HepG2 (cell line): Measurements from ENCODE around the gene SLC16A3. TPM values are rescaled to one million over a fixed set of nuclear protein-coding genes. Genes with fewer than 3 reads are reported as not detected.
A peak's percentile ranks its signal among the peaks of the same experiment; 100 is the strongest.

Experiments
- ATAC-seq: fragments of 200-7000 bp; cut with Tn5 transposase; 3 replicates; pipeline ENCODE4 v1.9.1; 2020; ENCODE audit warnings: mild to moderate bottlenecking, moderate library complexity
- BruUV-seq: library from RNA; stranded (reverse); fragments of 400-500 nt; replicated peaks from 2 replicates; lab custom pipeline; 2021; lab: Mats Ljungman, UMichigan
- CTCF ChIA-PET: fragments of 300-600 bp; formaldehyde crosslinking; extraction: SDS; loops from one replicate; lab custom pipeline; 2021; ENCODE audit warnings: low total read pairs, inconsistent platforms, low intra/inter-chr PET ratio; lab: Yijun Ruan, JAX
- POLR2A ChIA-PET: fragments of 350-600 bp; sonication (Branson Sonifier 250); formaldehyde crosslinking; loops from one replicate; lab custom pipeline; 2020; ENCODE audit warnings: antibody characterized with exemption, inconsistent platforms; lab: Yijun Ruan, JAX
- DNase-seq: peaks from one replicate; pipeline ENCODE4 v3.0.0-alpha.2; 2015; ENCODE audit warnings: low spot score
- FAIRE-seq: peaks from 3 replicates; lab custom pipeline; 2011; peaks lifted over from hg19 to GRCh38; lab: Jason Lieb, UNC
- H2AFZ ChIP-seq: one replicate; pipeline ENCODE4 v1.6.1; 2011; ENCODE audit warnings: low read length, inconsistent platforms
- H3K27ac ChIP-seq: fragments of 300-600 bp; 3 replicates; pipeline ENCODE4 v1.8.0; 2011; ENCODE audit warnings: mixed run types, mild to moderate bottlenecking, mixed read lengths, low read length, inconsistent platforms; ENCODE audit not compliant: insufficient read depth; ENCODE audit errors: extremely low read length
- H3K27me3 ChIP-seq, 2 experiments: fragments of 200-600 bp in 1 of 2; 2 replicates in 1 of 2; 3 replicates in 1 of 2; pipeline versions ENCODE4 v1.6.0 to v1.8.0; 2011; ENCODE audit warnings: low read length in 2 of 2, mild to moderate bottlenecking in 2 of 2, moderate library complexity in 2 of 2, inconsistent platforms in 1 of 2; ENCODE audit not compliant: insufficient read depth in 2 of 2, control insufficient read depth in 1 of 2
- H3K36me3 ChIP-seq, 2 experiments: fragments of 200-600 bp in 1 of 2; replicated peaks in 1 of 2; 2 replicates in 1 of 2; 3 replicates in 1 of 2; pipeline versions ENCODE4 v1.5.1 to v1.8.0; 2011; ENCODE audit warnings: low read length in 2 of 2, inconsistent platforms in 1 of 2; ENCODE audit not compliant: insufficient read depth in 2 of 2, control insufficient read depth in 1 of 2
- H3K4me1 ChIP-seq: 2 replicates; pipeline ENCODE4 v1.5.1; 2012; ENCODE audit warnings: low read length, inconsistent platforms; ENCODE audit not compliant: insufficient read depth
- H3K4me2 ChIP-seq: 2 replicates; pipeline ENCODE4 v1.6.0; 2011; ENCODE audit warnings: low read depth, low read length, inconsistent platforms
- H3K4me3 ChIP-seq, 3 experiments: fragments of 200-600 bp in 1 of 3; sonication (generic), shearing (Covaris generic) in 1 of 3; replicated peaks in 1 of 3; 2 replicates each; pipeline ENCODE4 v1.5.1; 2011 to 2016; ENCODE audit warnings: low read length in 3 of 3, inconsistent platforms in 2 of 3, low read depth in 2 of 3, mild to moderate bottlenecking in 2 of 3, control low read depth in 1 of 3, mixed read lengths in 1 of 3; ENCODE audit not compliant: insufficient read depth in 1 of 3
- H3K79me2 ChIP-seq: one replicate; pipeline ENCODE4 v1.6.1; 2011; ENCODE audit warnings: low read length, inconsistent platforms; ENCODE audit not compliant: insufficient read depth
- H3K9ac ChIP-seq: 2 replicates; pipeline ENCODE4 v1.6.0; 2011; ENCODE audit warnings: mild to moderate bottlenecking, low read depth, low read length, inconsistent platforms; ENCODE audit not compliant: insufficient read depth
- H3K9me3 ChIP-seq: 2 replicates; pipeline ENCODE4 v1.5.1; 2012; ENCODE audit warnings: mild to moderate bottlenecking, low read length
- H4K20me1 ChIP-seq: 2 replicates; pipeline ENCODE4 v1.6.0; 2011; ENCODE audit warnings: inconsistent platforms, mild to moderate bottlenecking, low read length, moderate library complexity; ENCODE audit not compliant: insufficient read depth
- AKAP8 ChIP-seq: sonication (generic); formaldehyde crosslinking; IDR thresholded peaks from 2 replicates; pipeline ENCODE4 v1.5.1; 2020; ENCODE audit warnings: mild to moderate bottlenecking, missing genetic modification reagents
- HDAC1 ChIP-seq: sonication (generic); formaldehyde crosslinking; IDR thresholded peaks from 2 replicates; pipeline ENCODE4 v1.5.1; 2020; ENCODE audit warnings: mild to moderate bottlenecking, missing genetic modification reagents
- JUN ChIP-seq: sonication (generic); formaldehyde crosslinking; IDR thresholded peaks from 2 replicates; pipeline ENCODE4 v1.4.0; 2020; ENCODE audit warnings: mild to moderate bottlenecking, missing genetic modification reagents
- MAFF ChIP-seq: IDR thresholded peaks from 2 replicates; pipeline ENCODE4 v1.6.1; 2011; ENCODE audit warnings: low read depth, low read length, improper control_type of control experiment
- MAFK ChIP-seq, 2 experiments: IDR thresholded peaks in 1 of 2; conservative IDR thresholded peaks in 1 of 2; 2 replicates each; pipeline ENCODE4 v1.6.1; 2011; ENCODE audit warnings: improper control_type of control experiment in 2 of 2, low read length in 2 of 2
- RBAK ChIP-seq: sonication (generic); formaldehyde crosslinking; IDR thresholded peaks from 2 replicates; pipeline ENCODE4 v1.5.1; 2020; ENCODE audit warnings: mild to moderate bottlenecking, missing genetic modification reagents
- SIX1 ChIP-seq: sonication (generic); formaldehyde crosslinking; IDR thresholded peaks from 2 replicates; pipeline ENCODE4 v1.4.0; 2020; ENCODE audit warnings: missing genetic modification reagents, borderline replicate concordance
- ZFX ChIP-seq: sonication (generic); formaldehyde crosslinking; IDR thresholded peaks from 2 replicates; pipeline ENCODE4 v1.4.0; 2020; ENCODE audit warnings: mild to moderate bottlenecking, low read depth, missing genetic modification reagents, moderate library complexity
- ZNF121 ChIP-seq: sonication (generic); formaldehyde crosslinking; IDR thresholded peaks from 2 replicates; pipeline ENCODE4 v1.5.0; 2020; ENCODE audit warnings: mild to moderate bottlenecking, missing genetic modification reagents
- ZNF30 ChIP-seq: sonication (generic); formaldehyde crosslinking; IDR thresholded peaks from 2 replicates; pipeline ENCODE4 v1.5.0; 2020; ENCODE audit warnings: mild to moderate bottlenecking, missing genetic modification reagents
- ZNF484 ChIP-seq: sonication (generic); formaldehyde crosslinking; IDR thresholded peaks from 2 replicates; pipeline ENCODE4 v1.5.1; 2020; ENCODE audit warnings: mild to moderate bottlenecking, low read depth, missing genetic modification reagents, borderline replicate concordance
- ZSCAN21 ChIP-seq: sonication (generic); formaldehyde crosslinking; IDR thresholded peaks from 2 replicates; pipeline ENCODE4 v1.8.0; 2022; ENCODE audit warnings: mild to moderate bottlenecking, missing genetic modification reagents, moderate library complexity, borderline replicate concordance
- WGBS: methylation state at CpG from one replicate; pipeline ENCODE4 v1.1.6; 2017; ENCODE audit warnings: low lambda C conversion rate; 5-methylcytosine and 5-hydroxymethylcytosine counted together
- in situ Hi-C: cut with HindIII; loops from 2 replicates; pipeline ENCODE4 v1.10.0; 2017; ENCODE audit warnings: low pct_unique_long_range_greater_than_20kb; ENCODE audit not compliant: extremely low pct_ligation_motif_present
- intact Hi-C: fragments of 100-400 bp; cut with micrococcal nuclease; formaldehyde crosslinking; loops from one replicate; pipeline ENCODE4 v1.10.0; 2022; ENCODE audit not compliant: unreplicated experiment
- polyA plus RNA-seq, 8 experiments: library from polyadenylated mRNA; depleted of rRNA in 3 of 8; stranded (reverse) in 7 of 8; unstranded in 1 of 8; fragments of >200 nt; fragmentation: Illumina TruSeq in 4 of 8; extraction: Trizol in 4 of 8; gene quantifications; 2 replicates each; pipeline versions ENCODE4 v1.2.1 to v1.2.3, GENCODE V29; 2011 to 2016; ENCODE audit warnings: low read depth in 4 of 8, missing spikeins in 1 of 8, mixed read lengths in 1 of 8; ENCODE audit not compliant: insufficient read depth in 1 of 8
- total RNA-seq, 5 experiments: library from RNA; depleted of rRNA; stranded (reverse); fragments of >200 nt; fragmentation: Illumina TruSeq; extraction: Trizol; gene quantifications; 2 replicates each; pipeline ENCODE4 v1.2.3, GENCODE V29; 2016; ENCODE audit warnings: low read depth in 1 of 5
- TF ChIP-seq, protein P1 (sequence below): IDR thresholded peaks from 2 replicates; pipeline ENCODE4 v1.4.0; 2020; ENCODE audit warnings: mild to moderate bottlenecking, missing genetic modification reagents
- TF ChIP-seq, protein P2 (sequence below): sonication (generic); formaldehyde crosslinking; IDR thresholded peaks from 2 replicates; pipeline ENCODE4 v1.4.0; 2020; ENCODE audit warnings: missing genetic modification reagents
- TF ChIP-seq, protein P3 (sequence below): sonication (generic); formaldehyde crosslinking; IDR thresholded peaks from 2 replicates; pipeline ENCODE4 v1.4.0; 2020; ENCODE audit warnings: mild to moderate bottlenecking, missing genetic modification reagents

The SLC16A3 gene
- total and polyA plus RNA-seq, 2 of the 13 experiments (the other 11 are each of a cell fraction or from before 2014, with no cell fraction given), result 242 to 349 TPM

DNA sequence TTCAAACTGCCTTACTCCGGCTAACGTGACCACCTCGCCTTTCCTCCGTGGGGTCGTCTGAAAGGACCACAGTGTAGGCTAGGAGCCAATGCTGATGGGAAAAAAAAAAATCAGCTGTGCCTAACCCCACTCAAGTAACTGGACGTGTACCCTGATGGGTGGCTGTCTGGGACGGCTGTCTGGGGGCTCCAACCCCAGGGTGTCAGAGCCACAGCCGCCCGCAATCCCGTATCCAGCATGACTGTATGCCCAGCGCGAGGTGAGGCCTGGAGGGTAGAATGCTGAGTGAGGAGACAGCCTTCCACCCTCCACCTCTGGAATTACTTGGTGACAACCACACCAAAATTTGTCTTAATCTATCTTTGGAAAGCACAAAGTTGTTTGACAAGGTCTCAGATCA lies 41.8 kb downstream of the SLC16A3 start (continued):
- no peak for TF ChIP-seq ZSCAN21
- no peak for TF ChIP-seq ZNF121
- no peak for TF ChIP-seq RBAK (CRISPR knock-in tag)
- TF ChIP-seq ZNF30 (CRISPR knock-in tag), result no peak
- TF ChIP-seq, all 625 proteins: peak for 6

DNA sequence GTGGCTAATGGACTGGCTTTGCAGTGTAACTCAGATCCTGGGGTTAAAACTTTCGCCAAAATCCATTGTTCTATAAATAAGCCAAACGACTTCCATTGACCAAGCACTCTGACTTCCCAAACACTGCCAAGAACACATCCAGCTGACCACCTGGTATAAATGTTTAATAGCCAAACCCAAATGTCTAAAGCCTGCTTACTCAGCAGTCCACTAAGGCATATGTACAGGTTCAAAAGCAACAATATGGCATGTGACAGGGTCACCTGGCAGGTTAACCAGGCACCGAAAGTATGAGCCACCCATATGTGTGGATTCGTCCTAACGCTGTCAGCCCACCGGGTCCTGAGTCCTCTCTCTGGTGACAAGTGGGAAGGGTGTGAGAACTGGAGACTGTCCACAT lies 42.6 kb downstream of the SLC16A3 start:
- Histone ChIP-seq H3K9me3 (no peaks in the 10 kb centered on the region), H3K27ac (no peak overlapping the region), H3K27me3 (no peaks in the 10 kb centered on the region; a peak in 1 of 5 replicates), H3K9ac (peak overlapping the region; percentile 35; the same call in 1 of the 2 replicates), H3K4me2 (peak overlapping the region; percentile 96), H3K4me3 (peak overlapping the region in 1 of 3 experiments; percentile 88; a peak in 1 of 6 replicates), H2AFZ (no peak overlapping the region), H3K36me3 (peaks cover 5 to 22% of the 10 kb centered on the region in 2 experiments; a peak in 4 of 5 replicates), H3K79me2 (peaks cover 59% of the 10 kb centered on the region), H4K20me1 (peaks cover 59% of the 10 kb centered on the region), H3K4me1 (peaks cover 80% of the 10 kb centered on the region)
- no TSS peak for BruUV-seq
- in situ Hi-C loops, result no loop called here
- DNase-seq (no peak), ATAC-seq (no peak), FAIRE-seq (no peak)
- TF ChIP-seq SIX1 (CRISPR knock-in tag), result no peak
- TF ChIP-seq, protein P1, sequence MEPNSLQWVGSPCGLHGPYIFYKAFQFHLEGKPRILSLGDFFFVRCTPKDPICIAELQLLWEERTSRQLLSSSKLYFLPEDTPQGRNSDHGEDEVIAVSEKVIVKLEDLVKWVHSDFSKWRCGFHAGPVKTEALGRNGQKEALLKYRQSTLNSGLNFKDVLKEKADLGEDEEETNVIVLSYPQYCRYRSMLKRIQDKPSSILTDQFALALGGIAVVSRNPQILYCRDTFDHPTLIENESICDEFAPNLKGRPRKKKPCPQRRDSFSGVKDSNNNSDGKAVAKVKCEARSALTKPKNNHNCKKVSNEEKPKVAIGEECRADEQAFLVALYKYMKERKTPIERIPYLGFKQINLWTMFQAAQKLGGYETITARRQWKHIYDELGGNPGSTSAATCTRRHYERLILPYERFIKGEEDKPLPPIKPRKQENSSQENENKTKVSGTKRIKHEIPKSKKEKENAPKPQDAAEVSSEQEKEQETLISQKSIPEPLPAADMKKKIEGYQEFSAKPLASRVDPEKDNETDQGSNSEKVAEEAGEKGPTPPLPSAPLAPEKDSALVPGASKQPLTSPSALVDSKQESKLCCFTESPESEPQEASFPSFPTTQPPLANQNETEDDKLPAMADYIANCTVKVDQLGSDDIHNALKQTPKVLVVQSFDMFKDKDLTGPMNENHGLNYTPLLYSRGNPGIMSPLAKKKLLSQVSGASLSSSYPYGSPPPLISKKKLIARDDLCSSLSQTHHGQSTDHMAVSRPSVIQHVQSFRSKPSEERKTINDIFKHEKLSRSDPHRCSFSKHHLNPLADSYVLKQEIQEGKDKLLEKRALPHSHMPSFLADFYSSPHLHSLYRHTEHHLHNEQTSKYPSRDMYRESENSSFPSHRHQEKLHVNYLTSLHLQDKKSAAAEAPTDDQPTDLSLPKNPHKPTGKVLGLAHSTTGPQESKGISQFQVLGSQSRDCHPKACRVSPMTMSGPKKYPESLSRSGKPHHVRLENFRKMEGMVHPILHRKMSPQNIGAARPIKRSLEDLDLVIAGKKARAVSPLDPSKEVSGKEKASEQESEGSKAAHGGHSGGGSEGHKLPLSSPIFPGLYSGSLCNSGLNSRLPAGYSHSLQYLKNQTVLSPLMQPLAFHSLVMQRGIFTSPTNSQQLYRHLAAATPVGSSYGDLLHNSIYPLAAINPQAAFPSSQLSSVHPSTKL, result no peak
- peak; percentile 65 to 66 for TF ChIP-seq MAFK (conservative IDR thresholded peaks at IDR 0.05 in 1 of 2, IDR thresholded peaks at IDR 0.05 in 1 of 2; ENCODE audit: low read length in 2 of 2)
- 0 out of 2 replicates have a peak, but pooled peaks have one; percentile 14 for TF ChIP-seq AKAP8 (CRISPR knock-in tag)
- TF ChIP-seq, protein P2, sequence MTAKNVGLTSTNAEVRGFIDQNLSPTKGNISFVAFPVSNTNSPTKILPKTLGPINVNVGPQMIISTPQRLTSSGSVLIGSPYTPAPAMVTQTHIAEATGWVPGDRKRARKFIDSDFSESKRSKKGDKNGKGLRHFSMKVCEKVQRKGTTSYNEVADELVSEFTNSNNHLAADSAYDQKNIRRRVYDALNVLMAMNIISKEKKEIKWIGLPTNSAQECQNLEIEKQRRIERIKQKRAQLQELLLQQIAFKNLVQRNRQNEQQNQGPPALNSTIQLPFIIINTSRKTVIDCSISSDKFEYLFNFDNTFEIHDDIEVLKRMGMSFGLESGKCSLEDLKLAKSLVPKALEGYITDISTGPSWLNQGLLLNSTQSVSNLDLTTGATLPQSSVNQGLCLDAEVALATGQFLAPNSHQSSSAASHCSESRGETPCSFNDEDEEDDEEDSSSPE (CRISPR knock-in tag), result no peak
- peak; percentile 59; the same call in 1 of the 2 replicates for TF ChIP-seq MAFF
- TF ChIP-seq, protein P3, sequence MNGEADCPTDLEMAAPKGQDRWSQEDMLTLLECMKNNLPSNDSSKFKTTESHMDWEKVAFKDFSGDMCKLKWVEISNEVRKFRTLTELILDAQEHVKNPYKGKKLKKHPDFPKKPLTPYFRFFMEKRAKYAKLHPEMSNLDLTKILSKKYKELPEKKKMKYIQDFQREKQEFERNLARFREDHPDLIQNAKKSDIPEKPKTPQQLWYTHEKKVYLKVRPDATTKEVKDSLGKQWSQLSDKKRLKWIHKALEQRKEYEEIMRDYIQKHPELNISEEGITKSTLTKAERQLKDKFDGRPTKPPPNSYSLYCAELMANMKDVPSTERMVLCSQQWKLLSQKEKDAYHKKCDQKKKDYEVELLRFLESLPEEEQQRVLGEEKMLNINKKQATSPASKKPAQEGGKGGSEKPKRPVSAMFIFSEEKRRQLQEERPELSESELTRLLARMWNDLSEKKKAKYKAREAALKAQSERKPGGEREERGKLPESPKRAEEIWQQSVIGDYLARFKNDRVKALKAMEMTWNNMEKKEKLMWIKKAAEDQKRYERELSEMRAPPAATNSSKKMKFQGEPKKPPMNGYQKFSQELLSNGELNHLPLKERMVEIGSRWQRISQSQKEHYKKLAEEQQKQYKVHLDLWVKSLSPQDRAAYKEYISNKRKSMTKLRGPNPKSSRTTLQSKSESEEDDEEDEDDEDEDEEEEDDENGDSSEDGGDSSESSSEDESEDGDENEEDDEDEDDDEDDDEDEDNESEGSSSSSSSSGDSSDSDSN (CRISPR knock-in tag), result 0 out of 2 replicates have a peak, but pooled peaks have one; percentile 3
- no peak for TF ChIP-seq ZNF484 (CRISPR knock-in tag)
- no peak for TF ChIP-seq JUN (CRISPR knock-in tag)
- TF ChIP-seq HDAC1, result 0 out of 2 replicates have a peak, but pooled peaks have one; percentile 13
- 0 out of 2 replicates have a peak, but pooled peaks have one; percentile 28 for TF ChIP-seq ZFX (CRISPR knock-in tag)
- intact Hi-C loops, result no loop called here
- WGBS, result 95% methylated on average over 6 of the region's 6 CpGs
- POLR2A ChIA-PET, result interaction anchor here (1.0 to 10.6 kb wide), 6 partner anchors 12 to 35 kb away, joined by 3 to 119 read pairs (median 5); no protein-coding TSS in a partner anchor
- CTCF ChIA-PET, result no interaction called here
